Measurements from ENCODE around the gene PBX2.
"Not testable (repeated sequence)": the region's sequence is repeated elsewhere in the genome, so short reads cannot be mapped to it uniquely, and the experiment has no call there.

Gene PBX2

GRCh38 chr6:32216998-32217397 is 27.0 kb upstream of the PBX2 start:
- Histone ChIP-seq H3K27me3 (replicated peaks; ENCODE audit: control insufficient read depth, insufficient read depth, low read length, poor library complexity, severe bottlenecking) (no peaks in the 10 kb centered on the region), H3K9me3 (ENCODE audit: control insufficient read depth, low read length) (no peaks in the 10 kb centered on the region), H3K36me3 (ENCODE audit: control insufficient read depth, insufficient read depth, low read length) (no peaks in the 10 kb centered on the region), H3K4me3 (ENCODE audit: insufficient read depth, low read depth, low read length, poor library complexity, severe bottlenecking) (no peak overlapping the region), H3K27ac (ENCODE audit: insufficient read depth, low read length, poor library complexity, severe bottlenecking) (no peak overlapping the region), H3K4me1 (ENCODE audit: control insufficient read depth, insufficient read depth, low read length, poor library complexity, severe bottlenecking) (no peaks in the 10 kb centered on the region)
- no peak for DNase-seq

- Histone ChIP-seq H3K9me3 (ENCODE audit: control insufficient read depth, low read length) (no peaks in the 10 kb centered on the region), H3K36me3 (ENCODE audit: control insufficient read depth, insufficient read depth, low read length) (no peaks in the 10 kb centered on the region), H3K27ac (ENCODE audit: insufficient read depth, low read length, poor library complexity, severe bottlenecking) (no peak overlapping the region), H3K4me1 (ENCODE audit: control insufficient read depth, insufficient read depth, low read length, poor library complexity, severe bottlenecking) (no peaks in the 10 kb centered on the region), H3K4me3 (ENCODE audit: insufficient read depth, low read depth, low read length, poor library complexity, severe bottlenecking) (no peak overlapping the region), H3K27me3 (replicated peaks; ENCODE audit: control insufficient read depth, insufficient read depth, low read length, poor library complexity, severe bottlenecking) (no peaks in the 10 kb centered on the region)
- no peak for DNase-seq
Observed at GRCh38 chr6:32216285-32216684, 26.3 kb upstream of the PBX2 start.

- H3K36me3 ChIP-seq (ENCODE audit: control insufficient read depth, insufficient read depth, low read length): no peaks in the 10 kb centered on the region
- H3K4me3 ChIP-seq (ENCODE audit: insufficient read depth, low read depth, low read length, poor library complexity, severe bottlenecking): no peak overlapping the region
- H3K4me1 ChIP-seq (ENCODE audit: control insufficient read depth, insufficient read depth, low read length, poor library complexity, severe bottlenecking): no peaks in the 10 kb centered on the region
- no peaks in the 10 kb centered on the region for H3K9me3 ChIP-seq (ENCODE audit: control insufficient read depth, low read length)
- no peak for DNase-seq
- no peaks in the 10 kb centered on the region for H3K27me3 ChIP-seq (replicated peaks; ENCODE audit: control insufficient read depth, insufficient read depth, low read length, poor library complexity, severe bottlenecking)
- H3K27ac ChIP-seq (ENCODE audit: insufficient read depth, low read length, poor library complexity, severe bottlenecking): no peak overlapping the region
Observed at GRCh38 chr6:32215617-32216016, 25.6 kb upstream of the PBX2 start.

- Histone ChIP-seq H3K27me3 (replicated peaks; ENCODE audit: control insufficient read depth, insufficient read depth, low read length, poor library complexity, severe bottlenecking) (no peaks in the 10 kb centered on the region), H3K4me1 (ENCODE audit: control insufficient read depth, insufficient read depth, low read length, poor library complexity, severe bottlenecking) (no peaks in the 10 kb centered on the region), H3K27ac (ENCODE audit: insufficient read depth, low read length, poor library complexity, severe bottlenecking) (no peak overlapping the region), H3K9me3 (ENCODE audit: control insufficient read depth, low read length) (no peaks in the 10 kb centered on the region), H3K36me3 (ENCODE audit: control insufficient read depth, insufficient read depth, low read length) (no peaks in the 10 kb centered on the region), H3K4me3 (ENCODE audit: insufficient read depth, low read depth, low read length, poor library complexity, severe bottlenecking) (no peak overlapping the region)
- DNase-seq: no peak
Observed at GRCh38 chr6:32214126-32214525, 24.1 kb upstream of the PBX2 start.

- Histone ChIP-seq H3K9me3 (ENCODE audit: control insufficient read depth, low read length) (no peaks in the 10 kb centered on the region), H3K36me3 (ENCODE audit: control insufficient read depth, insufficient read depth, low read length) (no peaks in the 10 kb centered on the region), H3K27ac (ENCODE audit: insufficient read depth, low read length, poor library complexity, severe bottlenecking) (no peak overlapping the region), H3K4me1 (ENCODE audit: control insufficient read depth, insufficient read depth, low read length, poor library complexity, severe bottlenecking) (no peaks in the 10 kb centered on the region), H3K27me3 (replicated peaks; ENCODE audit: control insufficient read depth, insufficient read depth, low read length, poor library complexity, severe bottlenecking) (no peaks in the 10 kb centered on the region), H3K4me3 (ENCODE audit: insufficient read depth, low read depth, low read length, poor library complexity, severe bottlenecking) (no peak overlapping the region)
- DNase-seq: no peak
Observed at GRCh38 chr6:32213649-32214048, 23.6 kb upstream of the PBX2 start.

GRCh38 chr6:32212076-32212760 is 22.2 kb upstream of the PBX2 start:
- H3K27me3 ChIP-seq (replicated peaks; ENCODE audit: control insufficient read depth, insufficient read depth, low read length, poor library complexity, severe bottlenecking): no peaks in the 10 kb centered on the region
- H3K4me3 ChIP-seq (ENCODE audit: insufficient read depth, low read depth, low read length, poor library complexity, severe bottlenecking): no peak overlapping the region
- DNase-seq: no peak
- H3K27ac ChIP-seq (ENCODE audit: insufficient read depth, low read length, poor library complexity, severe bottlenecking): no peak overlapping the region
- no peaks in the 10 kb centered on the region for H3K9me3 ChIP-seq (ENCODE audit: control insufficient read depth, low read length)
- no peaks in the 10 kb centered on the region for H3K36me3 ChIP-seq (ENCODE audit: control insufficient read depth, insufficient read depth, low read length)
- H3K4me1 ChIP-seq (ENCODE audit: control insufficient read depth, insufficient read depth, low read length, poor library complexity, severe bottlenecking): no peaks in the 10 kb centered on the region

- not testable (repeated sequence) for DNase-seq; H3K4me1 ChIP-seq (ENCODE audit: control insufficient read depth, insufficient read depth, low read length, poor library complexity, severe bottlenecking); H3K27me3 ChIP-seq (replicated peaks; ENCODE audit: control insufficient read depth, insufficient read depth, low read length, poor library complexity, severe bottlenecking); H3K36me3 ChIP-seq (ENCODE audit: control insufficient read depth, insufficient read depth, low read length); H3K4me3 ChIP-seq (ENCODE audit: insufficient read depth, low read depth, low read length, poor library complexity, severe bottlenecking); H3K27ac ChIP-seq (ENCODE audit: insufficient read depth, low read length, poor library complexity, severe bottlenecking); H3K9me3 ChIP-seq (ENCODE audit: control insufficient read depth, low read length)
Observed at GRCh38 chr6:32211432-32211831, 21.4 kb upstream of the PBX2 start.

GRCh38 chr6:32210191-32210601 is 20.2 kb upstream of the PBX2 start:
- Histone ChIP-seq H3K9me3 (ENCODE audit: control insufficient read depth, low read length) (no peaks in the 10 kb centered on the region), H3K27me3 (replicated peaks; ENCODE audit: control insufficient read depth, insufficient read depth, low read length, poor library complexity, severe bottlenecking) (no peaks in the 10 kb centered on the region), H3K4me1 (ENCODE audit: control insufficient read depth, insufficient read depth, low read length, poor library complexity, severe bottlenecking) (no peaks in the 10 kb centered on the region), H3K36me3 (ENCODE audit: control insufficient read depth, insufficient read depth, low read length) (no peaks in the 10 kb centered on the region), H3K27ac (ENCODE audit: insufficient read depth, low read length, poor library complexity, severe bottlenecking) (no peak overlapping the region), H3K4me3 (ENCODE audit: insufficient read depth, low read depth, low read length, poor library complexity, severe bottlenecking) (no peak overlapping the region)
- no peak for DNase-seq

GRCh38 chr6:32208996-32209395 is 19.0 kb upstream of the PBX2 start:
- Histone ChIP-seq H3K27me3 (replicated peaks; ENCODE audit: control insufficient read depth, insufficient read depth, low read length, poor library complexity, severe bottlenecking) (no peaks in the 10 kb centered on the region), H3K4me3 (ENCODE audit: insufficient read depth, low read depth, low read length, poor library complexity, severe bottlenecking) (no peak overlapping the region), H3K27ac (ENCODE audit: insufficient read depth, low read length, poor library complexity, severe bottlenecking) (no peak overlapping the region), H3K36me3 (ENCODE audit: control insufficient read depth, insufficient read depth, low read length) (no peaks in the 10 kb centered on the region), H3K4me1 (ENCODE audit: control insufficient read depth, insufficient read depth, low read length, poor library complexity, severe bottlenecking) (no peaks in the 10 kb centered on the region), H3K9me3 (ENCODE audit: control insufficient read depth, low read length) (no peaks in the 10 kb centered on the region)
- no peak for DNase-seq

GRCh38 chr6:32204268-32204715 is 14.3 kb upstream of the PBX2 start:
- H3K36me3 ChIP-seq (ENCODE audit: control insufficient read depth, insufficient read depth, low read length): no peaks in the 10 kb centered on the region
- H3K27me3 ChIP-seq (replicated peaks; ENCODE audit: control insufficient read depth, insufficient read depth, low read length, poor library complexity, severe bottlenecking): no peaks in the 10 kb centered on the region
- no peaks in the 10 kb centered on the region for H3K9me3 ChIP-seq (ENCODE audit: control insufficient read depth, low read length)
- H3K4me3 ChIP-seq (ENCODE audit: insufficient read depth, low read depth, low read length, poor library complexity, severe bottlenecking): no peak overlapping the region
- no peak overlapping the region for H3K27ac ChIP-seq (ENCODE audit: insufficient read depth, low read length, poor library complexity, severe bottlenecking)
- H3K4me1 ChIP-seq (ENCODE audit: control insufficient read depth, insufficient read depth, low read length, poor library complexity, severe bottlenecking): no peaks in the 10 kb centered on the region
- DNase-seq: no peak

Data from effector memory CD4-positive, alpha-beta T cell (primary cell).